AG10803 (cell line): Measurements from ENCODE around the gene PDE6H.

Experiments
- DNase-seq: peaks from one replicate; pipeline ENCODE4 v3.0.0; 2010; ENCODE audit warnings: low read depth
- H3K4me3 ChIP-seq: 2 replicates; pipeline ENCODE4 v1.5.1; 2011; ENCODE audit warnings: mild to moderate bottlenecking, low read length, control low read depth
- CTCF ChIP-seq: conservative IDR thresholded peaks from 2 replicates; pipeline ENCODE4 v1.5.1; 2011; ENCODE audit warnings: mild to moderate bottlenecking, low read length, control low read depth, inconsistent platforms

The PDE6H gene

DNA sequence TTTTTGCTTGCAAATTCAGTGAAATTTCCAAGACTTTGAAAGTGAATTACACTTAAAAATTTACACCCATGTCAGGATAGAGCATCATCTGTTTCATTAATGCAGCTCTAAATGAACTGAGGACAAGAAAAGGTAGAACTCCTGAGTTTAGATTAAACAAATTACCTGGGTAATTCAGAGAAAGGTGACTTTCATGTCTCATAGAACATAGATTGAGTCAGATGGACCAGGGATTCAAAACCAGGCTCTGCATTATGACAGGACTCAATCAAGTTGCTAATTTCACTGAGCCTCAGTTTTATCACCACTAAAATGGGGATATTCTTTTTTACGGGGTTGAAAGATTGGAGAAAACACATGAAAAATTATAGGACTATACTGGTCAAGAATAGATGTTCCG is 15.9 kb upstream of the PDE6H start:
- DNase-seq = no peak
- H3K4me3 ChIP-seq = no peak overlapping the region
- TF ChIP-seq CTCF = no peak

DNA sequence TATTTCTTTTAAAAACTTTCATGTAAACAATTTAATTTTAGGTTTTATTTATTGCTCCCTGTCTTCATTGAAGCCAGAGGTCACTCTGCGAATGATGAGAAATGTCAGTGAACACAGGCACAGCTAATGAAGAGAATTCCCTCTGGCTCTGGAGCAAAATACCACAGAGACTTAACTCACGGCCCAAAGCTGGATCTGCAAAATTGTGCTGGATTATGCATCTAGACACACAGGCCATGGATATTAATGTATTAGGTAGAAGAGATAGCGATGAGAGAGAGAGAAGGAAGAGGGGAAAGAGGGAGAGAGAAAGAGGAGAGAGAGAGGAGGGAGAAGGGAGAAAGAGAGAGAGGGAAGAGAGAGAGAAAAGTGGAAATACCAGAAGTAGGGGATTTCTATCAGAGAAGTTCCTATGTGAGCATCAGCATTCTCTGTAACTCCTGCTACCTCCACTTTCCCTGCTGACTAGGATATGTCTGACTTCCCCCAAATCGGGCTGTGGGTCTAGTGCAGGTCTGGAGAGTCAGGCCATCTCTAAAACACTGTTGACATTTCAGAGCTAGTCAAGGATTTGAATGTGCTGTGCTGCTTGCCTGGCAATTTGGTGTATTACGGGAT is 15.2 kb upstream of the PDE6H start:
- DNase-seq = no peak
- no peak for TF ChIP-seq CTCF
- H3K4me3 ChIP-seq = no peak overlapping the region

DNA sequence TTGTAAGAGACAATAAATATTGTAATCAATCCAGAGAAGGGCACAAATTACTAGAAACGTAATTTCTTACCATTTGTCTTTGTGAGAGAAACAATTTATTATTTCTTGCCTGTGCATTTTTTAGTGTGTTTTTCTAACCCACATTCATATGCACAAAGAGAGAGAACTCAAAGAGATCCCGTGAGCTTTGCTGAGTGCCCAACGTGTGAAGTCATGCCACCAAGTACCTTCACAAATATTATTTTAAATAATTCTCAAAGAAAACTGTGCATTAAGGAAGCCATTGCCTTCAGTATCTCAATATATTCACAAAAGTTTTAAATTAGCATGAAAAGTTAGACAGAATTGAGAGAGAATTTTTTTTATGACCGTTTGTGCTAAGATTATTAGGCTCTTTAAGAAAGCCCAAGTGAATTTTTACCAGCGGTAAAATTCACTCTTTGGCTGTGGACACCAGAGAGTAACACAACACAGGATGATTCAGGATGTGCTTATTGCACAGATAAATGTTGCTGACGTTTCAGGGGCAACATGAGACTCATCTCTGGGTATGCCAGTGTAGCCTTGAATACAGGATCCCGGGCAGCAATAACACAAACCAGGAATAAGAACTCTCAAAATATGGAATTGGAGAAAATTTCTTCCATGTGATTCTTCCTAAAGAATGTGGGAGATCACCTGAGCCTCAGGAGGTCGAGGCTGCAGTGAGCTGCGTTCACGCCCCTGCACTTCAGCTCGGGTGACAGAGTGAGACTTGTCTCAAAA is 14.3 kb upstream of the PDE6H start:
- H3K4me3 ChIP-seq = no peak overlapping the region
- TF ChIP-seq CTCF = no peak
- no peak for DNase-seq

DNA sequence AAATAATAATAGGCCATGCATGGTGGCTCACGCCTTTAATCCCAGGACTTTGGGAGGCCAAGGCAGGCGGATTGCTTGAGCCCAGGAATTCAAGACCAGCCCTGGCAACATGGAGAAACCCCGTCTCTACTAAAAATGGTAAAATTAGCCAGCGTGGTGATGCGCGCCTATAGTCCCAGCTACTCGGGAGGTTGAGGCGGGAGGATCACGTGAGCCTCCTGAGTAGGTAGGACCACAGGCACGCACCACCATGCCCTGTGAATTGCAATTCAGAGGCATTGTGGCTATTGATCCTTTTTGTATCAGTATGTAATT is 13.8 kb upstream of the PDE6H start:
- DNase-seq = no peak
- TF ChIP-seq CTCF = no peak
- H3K4me3 ChIP-seq = no peak overlapping the region

DNA sequence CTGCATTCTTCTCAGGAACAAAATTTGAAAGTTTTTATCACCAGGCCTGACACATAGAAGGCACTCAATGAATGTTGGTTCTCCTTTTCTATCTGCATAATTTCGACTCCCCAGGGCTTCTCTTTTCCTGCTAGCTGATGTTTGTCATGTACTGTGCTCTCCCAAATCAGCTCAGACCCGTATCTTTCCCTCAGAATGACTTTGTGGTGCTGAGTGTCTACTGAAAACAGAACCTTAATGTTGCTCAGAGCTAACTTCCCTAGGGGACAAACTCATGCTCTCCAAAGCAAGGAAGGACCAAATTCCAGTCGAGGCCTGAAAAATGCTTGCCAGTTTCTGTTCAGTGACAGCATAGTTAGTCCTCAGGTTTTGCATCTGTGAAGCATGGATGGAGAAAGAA is 13.4 kb upstream of the PDE6H start:
- TF ChIP-seq CTCF = no peak
- H3K4me3 ChIP-seq = no peak overlapping the region
- DNase-seq = no peak

- no peak for DNase-seq
- no peak for TF ChIP-seq CTCF
- no peak overlapping the region for H3K4me3 ChIP-seq
These were observed 12.8 kb upstream of the PDE6H start for GRCh38 chr12:14959916-14960496.
